ENCODE measurements around the gene GALC.

Gene GALC

GRCh38 chr14:88023658-88024187 lies 30.7 kb upstream of the GALC start:
- no peak overlapping the region for H3K4me3 ChIP-seq (ENCODE audit: control insufficient read depth, low read depth, low read length)
- no peak for DNase-seq (ENCODE audit: low read depth)
- no peak for TF ChIP-seq CTCF (IDR thresholded peaks at IDR 0.05; ENCODE audit: control insufficient read depth, insufficient read depth, low read depth, low read length, missing control alignments)

- TF ChIP-seq CTCF (IDR thresholded peaks at IDR 0.05; ENCODE audit: control insufficient read depth, insufficient read depth, low read depth, low read length, missing control alignments): no peak
- no peak for DNase-seq (ENCODE audit: low read depth)
- H3K4me3 ChIP-seq (ENCODE audit: control insufficient read depth, low read depth, low read length): no peak overlapping the region
Observed at GRCh38 chr14:88017535-88017934, 24.6 kb upstream of the GALC start.

GRCh38 chr14:88016768-88017167 lies 23.8 kb upstream of the GALC start:
- TF ChIP-seq CTCF (IDR thresholded peaks at IDR 0.05; ENCODE audit: control insufficient read depth, insufficient read depth, low read depth, low read length, missing control alignments): no peak
- no peak for DNase-seq (ENCODE audit: low read depth)
- H3K4me3 ChIP-seq (ENCODE audit: control insufficient read depth, low read depth, low read length): no peak overlapping the region

- peak; percentile 94 for TF ChIP-seq CTCF (IDR thresholded peaks at IDR 0.05; ENCODE audit: control insufficient read depth, insufficient read depth, low read depth, low read length, missing control alignments)
- no peak for DNase-seq (ENCODE audit: low read depth)
- no peak overlapping the region for H3K4me3 ChIP-seq (ENCODE audit: control insufficient read depth, low read depth, low read length)
Observed at GRCh38 chr14:88013750-88014349, 20.9 kb upstream of the GALC start.

- TF ChIP-seq CTCF (IDR thresholded peaks at IDR 0.05; ENCODE audit: control insufficient read depth, insufficient read depth, low read depth, low read length, missing control alignments): no peak
- no peak overlapping the region for H3K4me3 ChIP-seq (ENCODE audit: control insufficient read depth, low read depth, low read length)
- no peak for DNase-seq (ENCODE audit: low read depth)
Observed at GRCh38 chr14:88012495-88012894, 19.5 kb upstream of the GALC start.

- TF ChIP-seq CTCF (IDR thresholded peaks at IDR 0.05; ENCODE audit: control insufficient read depth, insufficient read depth, low read depth, low read length, missing control alignments): no peak
Observed at GRCh38 chr14:88010331-88010730, 17.3 kb upstream of the GALC start.

More at GRCh38 chr14:88010331-88010730, 17.3 kb upstream of the GALC start:
- no peak overlapping the region for H3K4me3 ChIP-seq (ENCODE audit: control insufficient read depth, low read depth, low read length)
- no peak for DNase-seq (ENCODE audit: low read depth)

Measured in AG09309 (cell line).